Subcutaneous adipose tissue (tissue), 4 donors: ENCODE data around the gene PLCG1. TPM values are rescaled to one million over a fixed set of nuclear protein-coding genes. Genes with fewer than 3 reads are reported as not detected.

Experiments
- total RNA-seq, 4 donors: library from RNA; depleted of rRNA; stranded (reverse); fragments of >200 nt; gene quantifications; one replicate each; pipeline ENCODE4 v1.1.0, GENCODE V29; 2016
- TF ChIP-seq, protein P1 (sequence below): fragments of 450-650 bp; IDR thresholded peaks from one replicate; pipeline ENCODE4 v1.5.1; 2016; ENCODE audit warnings: low read depth, mild to moderate bottlenecking, control low read depth, antibody characterized with exemption, moderate library complexity

PLCG1 gene
- total RNA-seq, 4 donors from 2014 or later, result 43.0 to 186 (median 67.2) TPM

- TF ChIP-seq, protein P1, sequence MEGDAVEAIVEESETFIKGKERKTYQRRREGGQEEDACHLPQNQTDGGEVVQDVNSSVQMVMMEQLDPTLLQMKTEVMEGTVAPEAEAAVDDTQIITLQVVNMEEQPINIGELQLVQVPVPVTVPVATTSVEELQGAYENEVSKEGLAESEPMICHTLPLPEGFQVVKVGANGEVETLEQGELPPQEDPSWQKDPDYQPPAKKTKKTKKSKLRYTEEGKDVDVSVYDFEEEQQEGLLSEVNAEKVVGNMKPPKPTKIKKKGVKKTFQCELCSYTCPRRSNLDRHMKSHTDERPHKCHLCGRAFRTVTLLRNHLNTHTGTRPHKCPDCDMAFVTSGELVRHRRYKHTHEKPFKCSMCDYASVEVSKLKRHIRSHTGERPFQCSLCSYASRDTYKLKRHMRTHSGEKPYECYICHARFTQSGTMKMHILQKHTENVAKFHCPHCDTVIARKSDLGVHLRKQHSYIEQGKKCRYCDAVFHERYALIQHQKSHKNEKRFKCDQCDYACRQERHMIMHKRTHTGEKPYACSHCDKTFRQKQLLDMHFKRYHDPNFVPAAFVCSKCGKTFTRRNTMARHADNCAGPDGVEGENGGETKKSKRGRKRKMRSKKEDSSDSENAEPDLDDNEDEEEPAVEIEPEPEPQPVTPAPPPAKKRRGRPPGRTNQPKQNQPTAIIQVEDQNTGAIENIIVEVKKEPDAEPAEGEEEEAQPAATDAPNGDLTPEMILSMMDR, result no peak
Observed at GRCh38 chr20:41098703-41099250, 38.6 kb upstream of the PLCG1 start.

- TF ChIP-seq, protein P1, result no peak
Observed at GRCh38 chr20:41100001-41100480, 37.3 kb upstream of the PLCG1 start.

DNA sequence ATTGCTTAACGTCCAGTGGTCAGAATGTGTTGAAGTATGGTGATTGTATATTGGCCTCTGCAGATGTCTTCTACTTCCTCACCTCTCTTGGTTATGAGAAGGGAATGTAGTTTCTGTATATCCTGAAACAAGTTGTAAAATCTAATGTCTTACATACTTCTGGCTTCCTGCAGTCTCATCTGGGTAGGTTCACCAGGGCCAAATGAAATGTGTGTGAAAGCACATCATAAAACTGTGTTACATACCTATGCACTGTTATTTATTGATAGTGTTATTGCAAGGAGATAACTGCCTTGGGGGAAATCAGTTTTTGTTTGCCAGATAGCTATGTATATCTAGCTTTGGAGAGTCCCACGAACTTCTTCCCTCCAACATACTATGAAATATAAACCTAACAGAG is 35.7 kb upstream of the PLCG1 start:
- TF ChIP-seq, protein P1, result no peak

- TF ChIP-seq, protein P1, result no peak
Observed at GRCh38 chr20:41108531-41108930, 28.8 kb upstream of the PLCG1 start.

DNA sequence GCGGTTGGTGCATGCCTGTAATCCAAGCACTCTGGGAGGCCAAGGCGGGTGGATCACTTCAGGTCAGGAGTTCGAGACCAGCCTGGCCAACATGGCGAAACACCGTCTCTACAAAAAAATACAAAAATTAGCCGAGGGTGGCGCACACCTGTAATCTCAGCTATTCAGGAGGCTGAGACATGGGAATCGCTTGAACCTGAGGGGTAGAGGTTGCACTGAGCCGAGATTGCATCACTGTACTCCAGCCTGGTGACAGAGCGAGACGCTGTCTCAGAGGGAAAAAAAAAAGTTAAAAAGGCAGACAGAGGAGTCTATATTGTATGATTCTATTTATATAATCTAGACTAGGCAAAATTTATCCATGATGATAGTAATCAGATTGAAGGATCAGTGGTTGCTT is 27.3 kb upstream of the PLCG1 start:
- TF ChIP-seq, protein P1, result no peak

GRCh38 chr20:41110930-41111577 is 26.3 kb upstream of the PLCG1 start:
- TF ChIP-seq, protein P1, result no peak

GRCh38 chr20:41111578-41111951 is 25.8 kb upstream of the PLCG1 start:
- TF ChIP-seq, protein P1, result no peak
